Vagina (tissue), 2 donors: ENCODE data around the gene SLC6A6.

Experiments
- POLR2A ChIP-seq, 2 donors: fragments of 450-650 bp; IDR thresholded peaks; one replicate each; pipeline ENCODE4 v1.6.1; 2017; ENCODE audit warnings: antibody characterized with exemption in 2 of 2, mild to moderate bottlenecking in 2 of 2, moderate library complexity in 2 of 2
- POLR2AphosphoS5 ChIP-seq, 2 donors: sonication (generic); formaldehyde crosslinking; IDR thresholded peaks; one replicate each; pipeline ENCODE4 v1.9.0; 2017; ENCODE audit warnings: antibody characterized with exemption in 2 of 2, mild to moderate bottlenecking in 2 of 2, low read depth in 1 of 2; ENCODE audit not compliant: insufficient read depth in 1 of 2
- TF ChIP-seq, protein P1 (sequence below), 3 experiments: fragments of 450-650 bp in 2 of 3; fragments of 200-600 bp in 1 of 3; sonication (generic) in 1 of 3; IDR thresholded peaks; one replicate each; pipeline ENCODE4 v1.5.1; 2017 to 2019; ENCODE audit warnings: antibody characterized with exemption in 3 of 3, mild to moderate bottlenecking in 2 of 3, moderate library complexity in 2 of 3

DNA sequence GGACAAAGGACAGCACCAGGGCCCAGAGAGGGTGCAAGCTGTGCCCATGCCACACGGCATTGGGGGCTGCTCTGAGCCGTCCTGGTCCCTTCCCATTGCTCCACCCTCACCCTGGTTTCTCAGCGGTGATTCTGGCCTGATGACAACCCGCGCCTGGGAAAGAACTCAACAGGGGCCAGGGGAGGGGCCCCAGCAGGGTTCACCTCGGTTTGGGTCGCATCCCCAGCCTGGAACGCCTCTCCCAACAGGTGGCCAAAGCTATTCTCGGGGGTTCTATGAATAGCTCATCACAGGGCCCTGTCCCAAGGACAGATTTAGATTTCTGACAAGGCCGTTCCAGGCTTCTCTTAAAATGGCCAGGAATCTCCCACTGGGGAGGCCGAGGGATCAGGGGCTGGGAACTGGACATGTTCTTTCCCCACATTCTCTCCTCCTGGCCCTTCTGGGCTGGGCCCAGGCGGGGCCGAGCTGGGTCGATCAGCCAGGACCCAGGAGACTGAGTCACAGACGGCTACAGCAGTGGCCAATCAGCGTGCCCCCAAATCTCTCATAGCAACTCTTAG, 119.8 kb downstream of the SLC6A6 start:
- TF ChIP-seq POLR2A (IDR thresholded peaks at IDR 0.05) (no peak), POLR2AphosphoS5 (IDR thresholded peaks at IDR 0.05; ENCODE audit: insufficient read depth in 1 of 2, low read depth in 1 of 2) (no peak)
- TF ChIP-seq, protein P1, sequence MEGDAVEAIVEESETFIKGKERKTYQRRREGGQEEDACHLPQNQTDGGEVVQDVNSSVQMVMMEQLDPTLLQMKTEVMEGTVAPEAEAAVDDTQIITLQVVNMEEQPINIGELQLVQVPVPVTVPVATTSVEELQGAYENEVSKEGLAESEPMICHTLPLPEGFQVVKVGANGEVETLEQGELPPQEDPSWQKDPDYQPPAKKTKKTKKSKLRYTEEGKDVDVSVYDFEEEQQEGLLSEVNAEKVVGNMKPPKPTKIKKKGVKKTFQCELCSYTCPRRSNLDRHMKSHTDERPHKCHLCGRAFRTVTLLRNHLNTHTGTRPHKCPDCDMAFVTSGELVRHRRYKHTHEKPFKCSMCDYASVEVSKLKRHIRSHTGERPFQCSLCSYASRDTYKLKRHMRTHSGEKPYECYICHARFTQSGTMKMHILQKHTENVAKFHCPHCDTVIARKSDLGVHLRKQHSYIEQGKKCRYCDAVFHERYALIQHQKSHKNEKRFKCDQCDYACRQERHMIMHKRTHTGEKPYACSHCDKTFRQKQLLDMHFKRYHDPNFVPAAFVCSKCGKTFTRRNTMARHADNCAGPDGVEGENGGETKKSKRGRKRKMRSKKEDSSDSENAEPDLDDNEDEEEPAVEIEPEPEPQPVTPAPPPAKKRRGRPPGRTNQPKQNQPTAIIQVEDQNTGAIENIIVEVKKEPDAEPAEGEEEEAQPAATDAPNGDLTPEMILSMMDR (IDR thresholded peaks at IDR 0.05) = no peak
